ENCODE data around the gene DRG2. TPM values are rescaled to one million over a fixed set of nuclear protein-coding genes. Genes with fewer than 3 reads are reported as not detected.

DRG2 gene
- polyA plus RNA-seq, 1 donor from 2014 or later, result 40.6 TPM

GRCh38 chr17:18084256-18084655, 3.5 kb upstream of the DRG2 start:
- Histone ChIP-seq H4K20me1 (ENCODE audit: insufficient read depth) (no peaks in the 10 kb centered on the region), H3K9ac (ENCODE audit: low read length) (no peak overlapping the region), H3F3A (ENCODE audit: insufficient read depth, low read length, poor library complexity, severe bottlenecking) (no peaks in the 10 kb centered on the region), H3K36me3 (ENCODE audit: insufficient read depth, low read length) (no peaks in the 10 kb centered on the region), H3K4me3 (ENCODE audit: low read length) (no peak overlapping the region), H3K9me3 (ENCODE audit: low read length) (no peaks in the 10 kb centered on the region), H3K4me2 (ENCODE audit: low read length) (no peak overlapping the region), H3K9me2 (ENCODE audit: insufficient read depth, low read length) (no peaks in the 10 kb centered on the region), H2AFZ (ENCODE audit: low read depth, low read length) (no peak overlapping the region), H3K79me2 (replicated peaks; ENCODE audit: insufficient read depth, low read length) (no peaks in the 10 kb centered on the region), H3K27ac (ENCODE audit: low read length) (no peak overlapping the region), H3K27me3 (ENCODE audit: insufficient read depth, low read depth, low read length) (no peaks in the 10 kb centered on the region)
- TF ChIP-seq CTCF (IDR thresholded peaks at IDR 0.05; ENCODE audit: poor library complexity, severe bottlenecking) (no peak), REST (IDR thresholded peaks at IDR 0.05; ENCODE audit: borderline replicate concordance) (no peak), EP300 (conservative IDR thresholded peaks at IDR 0.05; ENCODE audit: poor library complexity, severe bottlenecking) (no peak), MXI1 (conservative IDR thresholded peaks at IDR 0.05; ENCODE audit: poor library complexity, severe bottlenecking) (no peak), RAD21 (conservative IDR thresholded peaks at IDR 0.05) (no peak), TAF1 (IDR thresholded peaks at IDR 0.05; ENCODE audit: low read depth) (no peak), POLR2AphosphoS5 (IDR thresholded peaks at IDR 0.05) (no peak), EZH2 (IDR thresholded peaks at IDR 0.05; ENCODE audit: borderline replicate concordance, insufficient read depth, low read length, poor library complexity, severe bottlenecking) (no peak), SMC3 (conservative IDR thresholded peaks at IDR 0.05; ENCODE audit: poor library complexity) (no peak)

- Histone ChIP-seq H3K79me2 (replicated peaks; ENCODE audit: insufficient read depth, low read length) (no peaks in the 10 kb centered on the region), H3K4me3 (ENCODE audit: low read length) (no peak overlapping the region), H3K27me3 (ENCODE audit: insufficient read depth, low read depth, low read length) (no peaks in the 10 kb centered on the region), H3K36me3 (ENCODE audit: insufficient read depth, low read length) (no peaks in the 10 kb centered on the region), H3F3A (ENCODE audit: insufficient read depth, low read length, poor library complexity, severe bottlenecking) (no peaks in the 10 kb centered on the region), H3K9me2 (ENCODE audit: insufficient read depth, low read length) (no peaks in the 10 kb centered on the region), H4K20me1 (ENCODE audit: insufficient read depth) (no peaks in the 10 kb centered on the region), H3K9me3 (ENCODE audit: low read length) (no peaks in the 10 kb centered on the region), H3K9ac (ENCODE audit: low read length) (no peak overlapping the region), H3K4me2 (ENCODE audit: low read length) (no peak overlapping the region), H3K27ac (ENCODE audit: low read length) (no peak overlapping the region), H2AFZ (ENCODE audit: low read depth, low read length) (no peak overlapping the region)
- TF ChIP-seq REST (IDR thresholded peaks at IDR 0.05; ENCODE audit: borderline replicate concordance) (no peak), RAD21 (conservative IDR thresholded peaks at IDR 0.05) (no peak), POLR2AphosphoS5 (IDR thresholded peaks at IDR 0.05) (no peak), EZH2 (IDR thresholded peaks at IDR 0.05; ENCODE audit: borderline replicate concordance, insufficient read depth, low read length, poor library complexity, severe bottlenecking) (no peak), MXI1 (conservative IDR thresholded peaks at IDR 0.05; ENCODE audit: poor library complexity, severe bottlenecking) (no peak), EP300 (conservative IDR thresholded peaks at IDR 0.05; ENCODE audit: poor library complexity, severe bottlenecking) (no peak), TAF1 (IDR thresholded peaks at IDR 0.05; ENCODE audit: low read depth) (no peak), SMC3 (conservative IDR thresholded peaks at IDR 0.05; ENCODE audit: poor library complexity) (no peak), CTCF (IDR thresholded peaks at IDR 0.05; ENCODE audit: poor library complexity, severe bottlenecking) (no peak)
These were observed 1.9 kb downstream of the DRG2 start for GRCh38 chr17:18089613-18090012.

Data from neural cell (in vitro differentiated cells).